GM18868 (cell line): Measurements from ENCODE around the gene TRIO.

Experiments used
- ATAC-seq: cut with Tn5 transposase; IDR thresholded peaks from one replicate; pipeline ENCODE4 v1.9.1; 2021; ENCODE audit warnings: mild to moderate bottlenecking, moderate library complexity; ENCODE audit not compliant: unreplicated experiment

TRIO gene

DNA sequence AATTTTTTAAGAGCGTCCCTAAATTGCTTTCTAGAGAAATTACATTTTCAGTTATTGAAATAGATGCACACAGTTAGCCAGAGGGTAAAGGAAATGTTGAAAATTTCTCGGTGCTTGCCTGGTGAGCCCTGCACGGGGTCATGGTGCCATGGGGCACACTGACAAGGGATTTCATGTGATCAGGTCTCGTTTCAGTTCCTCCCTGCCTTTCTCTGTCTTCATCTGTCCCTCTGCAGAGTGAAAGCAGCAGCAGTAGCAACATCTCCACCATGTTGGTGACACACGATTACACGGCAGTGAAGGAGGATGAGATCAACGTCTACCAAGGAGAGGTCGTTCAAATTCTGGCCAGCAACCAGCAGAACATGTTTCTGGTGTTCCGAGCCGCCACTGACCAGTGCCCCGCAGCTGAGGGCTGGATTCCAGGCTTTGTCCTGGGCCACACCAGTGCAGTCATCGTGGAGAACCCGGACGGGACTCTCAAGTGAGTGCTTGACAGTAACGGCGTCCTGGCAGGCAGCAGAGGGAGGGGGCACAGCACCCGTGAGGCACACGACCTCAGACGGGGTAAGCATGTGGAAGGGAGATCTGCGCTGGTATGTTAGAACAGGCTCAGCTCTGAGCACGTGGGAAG lies 349.3 kb downstream of the TRIO start:
- no peak for ATAC-seq

DNA sequence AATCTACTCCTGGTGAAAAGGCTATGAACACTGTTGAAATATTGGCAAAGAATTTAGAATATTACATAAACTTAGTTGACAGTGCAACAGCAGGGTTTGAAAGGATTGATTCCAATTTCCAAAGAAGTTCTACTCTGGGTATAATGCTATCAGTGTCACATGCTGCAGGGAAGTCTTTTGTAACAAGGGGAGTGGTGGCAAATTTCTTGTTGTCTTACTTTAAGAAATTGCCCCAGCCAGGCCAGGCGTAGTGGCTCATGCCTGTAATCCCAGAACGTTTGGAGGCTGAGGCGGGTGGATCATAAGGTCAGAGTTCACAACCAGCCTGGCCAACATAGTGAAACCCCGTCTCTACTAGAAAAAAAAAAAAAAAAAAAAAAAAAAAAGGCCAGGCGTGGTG lies 352.2 kb downstream of the TRIO start:
- ATAC-seq, result no peak

DNA sequence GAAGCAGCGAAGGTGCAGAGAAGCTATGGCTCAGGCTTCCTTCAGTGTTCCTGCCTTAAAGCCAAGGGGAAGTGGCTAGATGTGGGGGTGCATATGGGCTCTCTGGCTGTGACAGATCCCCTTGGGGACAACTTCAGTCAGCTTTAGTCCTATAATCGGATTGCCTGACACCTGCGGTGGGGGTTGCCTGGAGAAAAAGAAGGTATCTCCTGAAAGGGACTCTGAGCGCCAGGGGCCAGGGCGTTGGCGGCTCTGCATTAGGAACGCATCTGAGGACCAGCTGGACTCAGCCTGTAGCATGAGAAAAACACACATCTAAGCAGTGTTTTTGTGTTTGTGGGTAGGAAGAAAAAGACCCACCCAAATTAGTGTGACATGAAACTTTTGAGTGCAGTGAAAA lies 354.2 kb downstream of the TRIO start:
- ATAC-seq, result no peak

DNA sequence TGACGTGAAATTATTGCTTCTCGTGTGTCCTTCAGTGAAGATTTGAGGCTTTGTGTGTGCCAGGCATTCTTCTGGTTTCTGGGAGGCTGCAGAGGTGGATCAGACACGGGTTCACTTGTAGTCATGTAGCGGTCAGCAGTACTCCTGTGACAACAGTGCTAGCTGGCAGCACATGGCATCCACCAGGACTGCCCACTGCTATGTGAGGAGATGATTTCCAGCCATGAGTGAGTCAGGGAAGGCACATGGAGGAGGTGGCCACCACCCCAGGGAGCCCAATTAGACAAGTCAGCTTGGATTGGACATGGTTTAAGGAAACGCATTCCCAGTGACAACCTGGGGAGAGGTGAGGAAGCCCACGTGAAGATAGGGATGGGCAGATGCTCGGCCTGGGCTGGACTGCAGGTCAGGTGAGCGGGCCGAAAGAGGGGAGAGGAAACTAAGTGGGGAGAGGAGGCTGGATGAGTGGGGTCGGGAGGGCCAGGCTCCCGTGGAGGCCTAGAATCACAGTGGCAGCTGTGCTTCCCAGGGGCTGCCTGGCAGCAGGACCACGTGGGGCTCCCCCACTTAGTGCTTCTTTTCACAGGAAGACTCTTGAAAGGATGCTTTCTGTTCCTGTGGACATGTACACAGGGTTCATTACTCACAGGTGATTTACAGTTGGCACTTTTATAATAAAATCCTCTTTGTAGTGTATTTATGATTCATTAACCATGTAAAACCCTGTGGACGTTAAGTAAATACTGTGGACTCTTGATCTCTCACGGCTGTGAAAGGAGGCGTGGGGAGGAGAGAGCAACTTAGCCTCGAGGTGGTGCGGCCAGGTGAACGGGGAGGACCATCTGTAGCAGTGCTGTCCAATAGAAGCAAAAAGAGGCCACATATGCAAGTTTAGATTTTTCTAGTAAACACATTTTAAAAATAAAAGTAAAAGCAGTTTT lies 358.5 kb downstream of the TRIO start:
- ATAC-seq, result no peak

DNA sequence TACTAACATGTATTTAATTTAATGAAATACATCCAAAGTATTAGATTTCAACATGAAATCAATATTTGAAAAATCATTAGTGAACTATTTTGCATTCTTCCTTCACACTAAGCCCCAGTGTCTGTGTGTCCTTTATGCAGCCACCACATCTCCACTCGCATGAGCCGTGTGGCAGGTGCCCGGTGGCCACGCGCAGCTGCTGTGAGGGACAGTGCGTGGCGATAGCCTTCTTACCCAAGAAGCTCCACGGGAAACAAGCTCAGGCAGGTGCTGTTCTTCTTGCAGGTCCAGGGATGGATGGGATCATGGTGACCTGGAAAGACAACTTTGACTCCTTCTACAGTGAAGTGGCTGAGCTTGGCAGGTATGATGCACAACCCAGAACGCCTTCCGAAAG lies 359.1 kb downstream of the TRIO start:
- no peak for ATAC-seq

DNA sequence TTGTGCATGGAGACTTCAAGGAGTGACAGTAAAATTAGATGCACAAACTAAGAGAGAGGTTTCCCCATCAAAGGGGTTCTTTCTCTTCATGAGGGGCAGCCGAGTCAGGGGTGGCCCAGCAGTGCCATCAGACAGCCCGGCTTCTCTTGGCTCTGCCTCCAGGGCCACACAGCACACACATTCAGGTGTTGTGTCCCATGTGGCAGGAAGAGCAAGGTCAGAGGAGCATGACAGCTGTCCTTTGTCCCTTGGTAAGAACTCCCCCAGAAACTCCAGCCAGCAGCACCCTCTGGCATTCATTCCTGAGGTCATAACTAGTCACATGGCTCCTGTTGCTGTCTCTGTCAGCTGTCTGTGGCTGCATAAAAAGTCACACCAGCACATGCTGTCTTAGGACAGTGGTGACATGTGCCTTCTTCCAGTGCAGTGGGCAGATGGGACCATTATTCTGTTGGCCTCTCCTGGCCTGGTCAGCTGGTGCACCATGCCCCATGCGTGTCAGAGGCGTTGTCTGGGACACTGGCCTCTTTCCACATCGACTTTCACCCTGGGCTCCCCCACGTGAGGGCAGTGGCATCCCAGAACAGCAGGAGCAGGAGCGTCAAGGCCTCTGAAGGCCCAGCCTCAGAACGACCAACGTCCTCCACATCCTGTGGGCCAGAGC lies 360.0 kb downstream of the TRIO start:
- ATAC-seq, result no peak

DNA sequence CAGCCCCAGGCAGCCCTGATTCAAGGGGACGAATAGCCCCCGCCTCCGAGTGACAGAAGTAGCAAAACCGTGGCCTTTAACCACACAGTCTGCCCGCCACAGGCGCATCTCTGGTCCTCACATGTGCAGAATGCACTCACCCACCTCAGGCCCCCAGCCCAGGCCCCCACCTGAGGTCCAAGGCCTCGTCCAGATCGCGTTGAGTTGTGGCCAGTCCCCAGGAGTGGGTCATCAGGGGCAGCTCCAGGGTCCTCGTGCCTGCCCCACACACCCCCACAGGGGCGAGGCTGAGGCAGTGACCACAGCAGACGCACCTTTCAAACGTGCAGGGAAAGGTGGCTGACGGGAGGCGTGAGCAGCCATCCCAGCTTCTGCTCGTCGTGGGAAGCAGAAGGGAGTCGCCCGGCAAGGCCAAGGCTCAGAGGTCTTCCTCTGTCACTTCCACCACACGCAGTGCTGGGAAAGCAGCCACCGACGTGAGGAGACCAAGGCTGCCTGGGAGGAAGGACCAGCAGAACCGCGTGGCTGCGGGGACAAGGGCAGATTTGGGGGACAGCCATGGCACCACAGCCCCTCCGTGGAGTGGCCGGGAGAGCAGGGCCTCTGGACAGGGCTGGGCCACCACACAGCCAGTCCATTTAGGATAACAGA lies 360.7 kb downstream of the TRIO start:
- no peak for ATAC-seq

DNA sequence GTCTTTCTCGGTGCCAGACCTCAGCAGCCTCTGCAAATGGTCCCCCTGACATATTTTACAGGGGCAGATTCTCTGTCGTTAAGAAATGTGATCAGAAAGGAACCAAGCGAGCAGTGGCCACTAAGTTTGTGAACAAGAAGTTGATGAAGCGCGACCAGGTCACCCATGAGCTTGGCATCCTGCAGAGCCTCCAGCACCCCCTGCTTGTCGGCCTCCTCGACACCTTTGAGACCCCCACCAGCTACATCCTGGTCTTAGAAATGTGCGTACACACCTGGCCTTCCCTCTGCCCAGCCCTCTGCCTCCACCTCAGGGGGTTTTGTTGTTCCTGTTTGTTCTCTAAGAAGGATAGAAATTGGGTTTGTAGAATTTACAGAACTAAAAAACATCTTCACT lies 361.2 kb downstream of the TRIO start:
- no peak for ATAC-seq

DNA sequence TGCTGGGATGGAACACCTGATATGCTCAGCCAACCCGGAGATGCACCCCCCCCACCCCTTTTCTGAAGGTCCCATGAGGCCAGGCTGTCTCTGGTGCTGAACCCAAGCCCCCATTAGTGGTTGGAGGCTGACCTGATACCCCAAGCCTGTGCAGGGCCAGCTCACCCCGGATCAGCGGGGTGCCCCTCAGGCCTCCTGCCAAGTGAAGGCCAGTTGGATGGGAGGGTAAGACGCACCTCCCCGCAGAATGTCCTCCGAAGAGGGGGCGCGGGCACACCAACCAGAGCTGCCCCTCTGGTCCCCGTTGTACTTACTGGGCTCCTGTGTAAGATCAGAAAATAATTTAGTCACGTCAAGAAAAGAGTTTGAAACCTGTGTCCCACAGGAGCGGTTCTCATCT lies 361.7 kb downstream of the TRIO start:
- ATAC-seq, result no peak

DNA sequence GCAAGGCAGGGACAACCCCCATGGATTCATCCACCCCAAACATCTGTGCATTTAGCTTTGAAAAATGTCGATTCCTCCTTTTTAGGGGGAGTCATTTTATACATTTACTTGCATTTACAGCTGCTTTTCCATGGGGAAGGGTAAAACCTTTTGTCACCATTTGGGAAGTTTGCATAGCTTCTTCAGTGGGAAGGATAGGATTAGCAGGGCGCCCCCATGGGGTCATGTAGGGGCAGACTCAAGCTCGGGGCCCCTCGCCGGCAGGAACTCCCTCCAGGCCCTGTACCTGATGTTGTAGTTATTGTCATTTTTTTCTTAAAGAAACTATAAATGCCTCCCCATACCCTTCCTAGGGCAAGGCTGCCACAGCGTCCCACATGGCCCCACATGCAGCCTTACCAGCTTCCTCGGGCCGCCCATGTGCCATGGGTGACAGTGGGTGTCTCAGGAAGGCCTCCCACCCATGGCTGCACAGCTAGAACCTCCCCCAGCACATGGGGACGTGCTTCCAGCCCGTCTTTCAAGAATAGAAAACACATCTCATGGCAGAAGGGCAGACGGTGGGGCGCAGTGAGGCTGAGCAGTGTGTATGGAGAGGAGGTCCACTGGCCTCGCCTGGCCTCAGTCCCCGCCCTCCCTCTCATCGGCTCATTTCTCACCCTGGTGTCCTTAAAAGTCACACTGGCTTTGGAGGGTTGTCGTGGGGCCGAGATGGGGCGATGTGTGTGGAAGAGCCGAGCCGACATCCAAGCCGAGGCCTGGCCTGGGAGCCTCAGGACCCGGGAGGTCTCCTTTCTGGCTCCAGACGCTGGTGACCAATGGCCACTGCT lies 362.4 kb downstream of the TRIO start:
- no peak for ATAC-seq

DNA sequence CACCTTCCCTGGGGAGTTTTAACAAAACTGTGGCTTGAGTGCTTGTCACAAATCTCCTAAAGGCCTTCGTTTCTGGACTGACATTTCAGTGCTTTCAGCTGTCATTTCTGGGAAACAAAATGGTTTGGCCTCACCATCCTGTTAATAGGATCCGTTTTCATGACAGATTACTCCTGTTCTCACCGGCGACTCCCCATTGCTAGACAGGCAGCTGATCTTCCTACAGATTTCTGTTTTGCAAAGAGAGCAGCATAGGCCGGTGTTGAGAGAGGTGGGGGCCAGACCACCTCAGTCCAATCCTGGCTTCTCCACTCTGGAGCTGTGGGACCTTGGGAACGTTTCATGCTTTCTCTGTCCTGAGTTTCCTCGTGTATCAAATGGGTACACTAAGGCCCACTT lies 363.0 kb downstream of the TRIO start:
- no peak for ATAC-seq

DNA sequence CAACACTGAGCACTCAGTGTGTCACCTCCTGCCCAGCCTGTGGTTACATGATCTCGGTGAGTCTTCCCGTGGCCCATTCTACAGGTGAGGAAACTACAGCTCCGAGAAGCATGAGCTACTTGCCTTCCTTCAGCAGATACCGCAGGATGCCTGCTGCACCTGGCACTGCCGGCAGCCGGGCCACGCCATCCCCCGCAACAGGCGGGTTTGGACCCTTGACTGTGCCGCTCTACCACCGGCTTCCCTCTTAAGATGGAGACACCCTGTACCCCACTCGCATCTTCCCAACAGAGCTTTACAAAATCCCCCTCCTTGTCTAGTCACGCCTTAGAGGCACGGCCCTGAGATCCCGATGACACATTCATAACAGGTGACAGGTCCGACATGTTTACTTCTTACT lies 363.5 kb downstream of the TRIO start:
- no peak for ATAC-seq

DNA sequence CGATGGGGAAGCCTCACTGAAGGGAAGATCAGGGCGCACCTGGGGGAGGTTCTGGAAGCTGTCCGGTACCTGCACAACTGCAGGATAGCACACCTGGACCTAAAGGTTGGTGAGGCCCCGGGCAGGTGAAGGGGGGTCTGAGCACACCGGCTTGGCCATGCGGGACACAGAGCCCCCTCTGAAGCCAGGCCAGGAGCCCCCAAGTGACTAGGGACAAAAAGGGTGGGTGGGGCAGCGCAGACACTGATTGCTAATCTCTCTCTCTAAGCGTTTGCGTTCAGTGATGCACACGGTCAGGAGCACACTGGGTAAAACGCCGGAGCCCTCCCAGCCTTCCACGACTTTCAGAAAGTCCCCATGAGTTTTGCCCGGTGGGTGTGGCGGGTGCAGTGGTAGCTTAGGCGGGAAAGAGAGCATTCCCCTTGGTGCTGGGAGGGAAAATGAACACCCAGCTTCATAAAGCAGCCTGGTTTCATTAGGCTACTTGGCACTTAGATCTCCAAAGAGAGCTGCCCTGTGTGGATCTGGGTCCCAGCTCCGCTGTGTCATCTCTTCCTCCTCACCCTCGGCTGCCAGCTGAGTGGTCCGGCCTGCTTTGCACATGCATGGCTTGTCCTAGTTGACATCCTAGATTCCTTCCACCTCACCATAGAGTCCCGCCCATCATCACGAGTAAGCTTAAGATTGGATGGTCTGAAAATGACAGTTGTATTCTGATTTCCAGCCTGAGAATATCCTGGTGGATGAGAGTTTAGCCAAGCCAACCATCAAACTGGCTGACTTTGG lies 364.2 kb downstream of the TRIO start:
- ATAC-seq, result no peak

DNA sequence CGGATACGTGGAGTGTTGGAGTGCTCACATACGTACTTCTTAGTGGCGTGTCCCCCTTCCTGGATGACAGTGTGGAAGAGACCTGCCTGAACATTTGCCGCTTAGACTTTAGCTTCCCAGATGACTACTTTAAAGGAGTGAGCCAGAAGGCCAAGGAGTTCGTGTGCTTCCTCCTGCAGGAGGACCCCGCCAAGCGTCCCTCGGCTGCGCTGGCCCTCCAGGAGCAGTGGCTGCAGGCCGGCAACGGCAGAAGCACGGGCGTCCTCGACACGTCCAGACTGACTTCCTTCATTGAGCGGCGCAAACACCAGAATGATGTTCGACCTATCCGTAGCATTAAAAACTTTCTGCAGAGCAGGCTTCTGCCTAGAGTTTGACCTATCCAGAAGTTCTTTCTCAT lies 364.9 kb downstream of the TRIO start:
- no peak for ATAC-seq

DNA sequence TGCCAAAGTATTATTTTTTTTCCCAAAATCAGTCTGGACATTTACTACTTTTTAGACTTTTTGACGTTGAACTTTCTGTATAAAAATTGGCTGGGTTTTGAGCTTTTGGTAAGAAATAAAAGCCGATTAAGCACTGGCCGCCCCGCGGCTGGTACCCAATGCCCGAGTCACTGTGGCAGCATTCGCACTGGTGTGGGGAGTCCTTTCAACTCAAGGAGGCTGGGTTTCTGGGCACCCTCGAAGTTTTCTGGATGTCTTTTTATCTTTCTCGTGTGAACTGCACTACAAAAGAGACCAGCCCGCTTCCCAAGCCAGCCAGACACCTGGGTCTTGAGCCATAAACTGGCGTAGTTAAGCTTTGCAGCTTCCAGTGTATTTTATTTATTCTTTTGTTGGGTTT lies 366.4 kb downstream of the TRIO start:
- ATAC-seq, result no peak

DNA sequence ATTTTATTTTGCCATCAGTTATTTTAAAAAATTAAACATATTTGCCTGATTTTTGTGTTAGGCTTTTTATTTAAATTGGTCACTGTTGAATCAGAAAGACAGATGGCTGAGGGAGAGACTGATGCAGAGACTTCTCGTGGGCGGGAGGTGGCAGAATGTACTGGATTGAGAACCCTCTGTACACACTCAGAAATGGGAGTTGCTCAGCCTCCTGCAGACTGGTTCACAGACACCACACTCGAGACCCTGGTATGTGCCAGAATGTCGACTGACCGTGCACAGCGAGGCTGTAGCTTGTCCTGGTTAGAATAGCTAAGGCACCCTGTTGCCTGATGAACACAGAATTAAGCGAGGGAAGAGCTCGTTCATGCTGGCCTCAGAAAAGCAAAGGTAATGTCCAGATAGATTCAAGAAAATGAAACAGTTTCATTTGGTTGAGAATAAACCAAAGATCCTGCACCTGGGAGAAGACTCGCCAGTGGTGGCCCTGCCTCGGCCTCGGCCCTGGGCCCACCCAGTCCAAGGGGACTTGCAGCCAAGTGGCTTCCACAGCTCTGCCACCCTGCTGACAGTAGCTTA lies 367.1 kb downstream of the TRIO start:
- ATAC-seq, result no peak

DNA sequence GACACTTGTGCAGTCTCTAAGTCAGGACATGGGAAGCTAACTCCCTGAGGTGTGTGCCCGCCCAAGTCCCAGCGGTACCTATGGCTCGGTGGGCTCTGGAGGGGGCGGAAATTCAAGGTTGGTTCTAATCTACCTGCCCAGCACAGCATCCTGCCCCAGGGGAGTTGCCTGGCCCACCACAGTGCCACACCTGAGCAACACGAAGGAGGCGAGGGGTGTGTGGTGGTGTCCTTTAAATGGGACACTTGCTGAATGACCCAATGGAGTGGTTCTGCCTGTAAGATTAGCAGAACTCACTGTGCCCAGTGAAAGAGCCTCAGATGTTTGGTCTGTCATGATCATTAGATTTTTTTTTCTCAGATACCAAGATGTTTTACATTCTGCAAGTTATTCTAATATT lies 367.7 kb downstream of the TRIO start:
- no peak for ATAC-seq

DNA sequence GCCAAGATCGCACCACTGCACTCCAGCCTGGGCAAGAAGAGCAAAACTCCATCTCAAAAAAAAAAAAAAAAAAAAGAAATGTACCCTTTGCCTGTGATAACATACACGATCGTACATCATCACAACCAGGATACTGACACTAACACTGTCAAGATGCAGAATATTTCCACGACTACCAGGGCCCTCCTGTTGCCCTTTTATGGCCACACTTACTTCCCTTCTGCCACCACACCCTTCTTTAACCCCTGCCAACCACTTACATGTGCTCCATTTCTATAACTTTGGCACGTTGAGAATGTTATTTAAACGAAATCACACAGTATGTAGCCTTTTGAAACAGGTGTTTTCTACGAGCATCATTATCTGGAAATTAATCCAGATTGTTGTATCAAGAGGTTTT lies 369.4 kb downstream of the TRIO start:
- ATAC-seq, result no peak

DNA sequence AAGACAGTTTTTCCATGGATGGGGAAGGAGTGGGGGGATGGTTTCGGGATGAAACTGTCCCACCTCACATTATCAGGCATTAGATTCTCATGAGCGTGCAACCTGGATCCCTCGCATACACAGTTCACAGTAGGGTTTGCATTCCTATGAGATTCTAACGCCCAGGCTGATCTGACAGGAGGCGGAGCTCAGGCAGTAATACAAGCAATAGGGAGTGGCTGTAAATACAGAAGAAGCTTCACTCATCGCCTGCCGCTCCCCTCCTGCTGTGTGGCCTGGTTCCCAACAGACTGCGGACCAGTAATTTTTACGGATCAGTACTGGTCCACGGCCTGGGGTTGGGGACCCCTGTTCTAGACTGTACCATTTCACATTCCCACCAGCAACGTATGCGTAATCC lies 370.1 kb downstream of the TRIO start:
- no peak for ATAC-seq
